ENCODE results near the gene PDIK1L.

PDIK1L gene

GRCh38 chr1:26154750-26155149 is 43.1 kb downstream of the PDIK1L start:
- H3K27ac ChIP-seq, result no peak overlapping the region
- no peak for TF ChIP-seq CTCF (IDR thresholded peaks at IDR 0.05)
- peaks cover 62% of the 10 kb centered on the region for H3K27me3 ChIP-seq
- peaks cover 15 to 27% of the 10 kb centered on the region in 2 experiments for H3K4me1 ChIP-seq (ENCODE audit: control insufficient read depth in 1 of 2, insufficient read depth in 1 of 2, low read depth in 1 of 2, low read length in 1 of 2)
- H3K36me3 ChIP-seq, result no peaks in the 10 kb centered on the region
- no peak overlapping the region for H3K4me3 ChIP-seq (ENCODE audit: low read depth in 1 of 2, low read length in 1 of 2)
- no peaks in the 10 kb centered on the region for H3K9me3 ChIP-seq

- TF ChIP-seq CTCF (IDR thresholded peaks at IDR 0.05), result no peak
- no peaks in the 10 kb centered on the region for H3K9me3 ChIP-seq
- H3K4me1 ChIP-seq (ENCODE audit: control insufficient read depth in 1 of 2, insufficient read depth in 1 of 2, low read depth in 1 of 2, low read length in 1 of 2), result peaks cover 15 to 27% of the 10 kb centered on the region in 2 experiments
- H3K36me3 ChIP-seq, result no peaks in the 10 kb centered on the region
- no peak overlapping the region for H3K4me3 ChIP-seq (ENCODE audit: low read depth in 1 of 2, low read length in 1 of 2)
- H3K27me3 ChIP-seq, result peaks cover 70% of the 10 kb centered on the region
- H3K27ac ChIP-seq, result no peak overlapping the region
These were observed 44.0 kb downstream of the PDIK1L start for GRCh38 chr1:26155370-26156284.

- peaks cover 17 to 31% of the 10 kb centered on the region in 2 experiments for H3K4me1 ChIP-seq (ENCODE audit: control insufficient read depth in 1 of 2, insufficient read depth in 1 of 2, low read depth in 1 of 2, low read length in 1 of 2)
- no peak overlapping the region for H3K27ac ChIP-seq
- H3K4me3 ChIP-seq (ENCODE audit: low read depth in 1 of 2, low read length in 1 of 2), result no peak overlapping the region
- no peaks in the 10 kb centered on the region for H3K9me3 ChIP-seq
- peaks cover 79% of the 10 kb centered on the region for H3K27me3 ChIP-seq
- TF ChIP-seq CTCF (IDR thresholded peaks at IDR 0.05), result no peak
- no peaks in the 10 kb centered on the region for H3K36me3 ChIP-seq
These were observed 44.8 kb downstream of the PDIK1L start for GRCh38 chr1:26156285-26157038.

GRCh38 chr1:26158271-26158907 is 46.8 kb downstream of the PDIK1L start:
- TF ChIP-seq CTCF (IDR thresholded peaks at IDR 0.05), result no peak
- H3K4me3 ChIP-seq (ENCODE audit: low read depth in 1 of 2, low read length in 1 of 2), result no peak overlapping the region
- H3K27me3 ChIP-seq, result peaks cover 96% of the 10 kb centered on the region
- H3K9me3 ChIP-seq, result no peaks in the 10 kb centered on the region
- H3K4me1 ChIP-seq (ENCODE audit: control insufficient read depth in 1 of 2, insufficient read depth in 1 of 2, low read depth in 1 of 2, low read length in 1 of 2), result peaks cover 13 to 26% of the 10 kb centered on the region in 2 experiments
- H3K36me3 ChIP-seq, result no peaks in the 10 kb centered on the region
- H3K27ac ChIP-seq, result no peak overlapping the region

- TF ChIP-seq CTCF (IDR thresholded peaks at IDR 0.05), result no peak
- Histone ChIP-seq H3K4me3 (ENCODE audit: low read depth in 1 of 2, low read length in 1 of 2) (no peak within 1 kb of the TSS), H3K27ac (no peak within 1 kb of the TSS), H3K27me3 (peaks cover 99% of the 10 kb centered on the region), H3K9me3 (no peaks in the 10 kb centered on the region), H3K4me1 (ENCODE audit: control insufficient read depth in 1 of 2, insufficient read depth in 1 of 2, low read depth in 1 of 2, low read length in 1 of 2) (peaks cover 11 to 24% of the 10 kb centered on the region in 2 experiments), H3K36me3 (no peaks in the 10 kb centered on the region)
These were observed 47.5 kb downstream of the PDIK1L start, which contains the start of gene FAM110D for GRCh38 chr1:26158908-26159742. TSS of gene FAM110D (plus strand) at chr1:26159079. CDS start at chr1:26161292, 2,213 bp downstream.

All from neutrophil (primary cell).